GM12878 (cell line): ENCODE measurements around the gene NPC2. TPM values are rescaled to one million over a fixed set of nuclear protein-coding genes. Genes with fewer than 3 reads are reported as not detected.

Experiments used
- ATAC-seq: fragments of 200-7000 bp; cut with Tn5 transposase; 3 replicates; pipeline ENCODE4 v1.9.1; 2020; ENCODE audit warnings: mild to moderate bottlenecking, moderate library complexity
- BruUV-seq: library from RNA; stranded (reverse); fragments of 400-500 nt; replicated peaks from 2 replicates; lab custom pipeline; 2021; lab: Mats Ljungman, UMichigan
- CTCF ChIA-PET: fragments of 300-600 bp; sonication (Branson Sonifier 250); formaldehyde crosslinking; extraction: SDS; loops from one replicate; lab custom pipeline; 2021; ENCODE audit warnings: inconsistent platforms; lab: Yijun Ruan, JAX
- POLR2A ChIA-PET: fragments of 350-600 bp; formaldehyde crosslinking; extraction: SDS; loops from one replicate; lab custom pipeline; 2021; ENCODE audit warnings: inconsistent platforms; lab: Charles Lee
- RAD21 ChIA-PET: fragments of 300-600 bp; sonication (Branson Sonifier 250); formaldehyde crosslinking; loops from one replicate; lab custom pipeline; 2023; ENCODE audit warnings: antibody characterized with exemption; ENCODE audit not compliant: unreplicated experiment; lab: Charles Lee
- SMC1A ChIA-PET: fragments of 300-600 bp; sonication (Branson Sonifier 250); formaldehyde crosslinking; loops from one replicate; lab custom pipeline; 2023; ENCODE audit not compliant: unreplicated experiment, uncharacterized antibody; lab: Charles Lee
- DNase-seq: peaks from one replicate; pipeline ENCODE4 v3.0.0-alpha.2; 2011; ENCODE audit warnings: low read depth, low spot score
- FAIRE-seq: peaks from 3 replicates; lab custom pipeline; 2011; peaks lifted over from hg19 to GRCh38; lab: Jason Lieb, UNC
- H2AFZ ChIP-seq: 2 replicates; pipeline ENCODE4 v1.6.0; 2011; ENCODE audit warnings: low read depth, low read length, control low read depth; ENCODE audit not compliant: control insufficient read depth
- H3K27ac ChIP-seq: 2 replicates; pipeline ENCODE4 v1.5.1; 2011; ENCODE audit warnings: control low read depth; ENCODE audit not compliant: control insufficient read depth, insufficient read depth
- H3K27me3 ChIP-seq, 2 experiments: replicated peaks in 1 of 2; 2 replicates each; pipeline versions ENCODE4 v1.6.0 to v1.6.1; 2011; ENCODE audit warnings: low read length in 1 of 2; ENCODE audit not compliant: control insufficient read depth in 2 of 2, insufficient read depth in 2 of 2
- H3K36me3 ChIP-seq, 2 experiments: 2 replicates each; pipeline ENCODE4 v1.5.1; 2011; ENCODE audit warnings: low read length in 1 of 2; ENCODE audit not compliant: control insufficient read depth in 2 of 2, insufficient read depth in 2 of 2
- H3K4me1 ChIP-seq: 2 replicates; pipeline ENCODE4 v1.6.1; 2011; ENCODE audit warnings: mild to moderate bottlenecking, low read length, moderate library complexity, mixed read lengths; ENCODE audit not compliant: control insufficient read depth, insufficient read depth
- H3K4me2 ChIP-seq: 2 replicates; pipeline ENCODE4 v1.6.0; 2011; ENCODE audit warnings: control low read depth; ENCODE audit not compliant: control insufficient read depth, insufficient read depth
- H3K4me3 ChIP-seq: fragments of 200-600 bp; sonication (generic); 2 replicates; pipeline ENCODE4 v1.5.1; 2016
- H3K79me2 ChIP-seq: 2 replicates; pipeline ENCODE4 v1.6.0; 2011; ENCODE audit warnings: low read length; ENCODE audit not compliant: control insufficient read depth, insufficient read depth
- H3K9ac ChIP-seq: 2 replicates; pipeline ENCODE4 v1.8.0; 2011; ENCODE audit warnings: low read length, control low read depth, mixed read lengths; ENCODE audit not compliant: control insufficient read depth, insufficient read depth
- H3K9me3 ChIP-seq: replicated peaks from 3 replicates; pipeline ENCODE4 v1.5.1; 2011; ENCODE audit warnings: mild to moderate bottlenecking, low read length; ENCODE audit not compliant: control insufficient read depth, insufficient read depth
- H4K20me1 ChIP-seq: 2 replicates; pipeline ENCODE4 v1.6.0; 2011; ENCODE audit not compliant: control insufficient read depth, insufficient read depth
- BHLHE40 ChIP-seq, 2 experiments: fragments of 450-650 bp in 1 of 2; IDR thresholded peaks; 2 replicates each; pipeline ENCODE4 v1.6.1; 2011 to 2017; ENCODE audit warnings: low read depth in 2 of 2, borderline replicate concordance in 1 of 2, improper control_type of control experiment in 1 of 2, low read length in 1 of 2, mild to moderate bottlenecking in 1 of 2
- EZH2 ChIP-seq: IDR thresholded peaks from 2 replicates; pipeline ENCODE4 v1.6.1; 2012; ENCODE audit warnings: low read depth, mild to moderate bottlenecking, control low read depth, inconsistent platforms, low read length, borderline replicate concordance; ENCODE audit not compliant: control insufficient read depth
- FOS ChIP-seq: IDR thresholded peaks from 3 replicates; pipeline ENCODE4 v1.6.1; 2011; ENCODE audit warnings: borderline replicate concordance; ENCODE audit not compliant: insufficient read length; ENCODE audit errors: extremely low read depth
- GABPA ChIP-seq: IDR thresholded peaks from 2 replicates; pipeline ENCODE4 v1.6.1; 2014; ENCODE audit warnings: antibody characterized with exemption, low read depth, mild to moderate bottlenecking, inconsistent platforms
- MEF2B ChIP-seq: fragments of 450-650 bp; IDR thresholded peaks from 2 replicates; pipeline ENCODE4 v1.6.1; 2018; ENCODE audit warnings: mild to moderate bottlenecking, moderate library complexity; ENCODE audit not compliant: partially characterized antibody, poor library complexity, severe bottlenecking
- MTA2 ChIP-seq: fragments of 450-650 bp; IDR thresholded peaks from 2 replicates; pipeline ENCODE4 v1.6.1; 2016; ENCODE audit warnings: low read depth, mild to moderate bottlenecking, moderate library complexity
- MYC ChIP-seq: IDR thresholded peaks from 2 replicates; pipeline ENCODE4 v1.6.1; 2011; ENCODE audit warnings: mild to moderate bottlenecking, low read length, moderate library complexity, inconsistent platforms; ENCODE audit not compliant: insufficient read depth, insufficient replicate concordance, insufficient read length, severe bottlenecking
- NFYB ChIP-seq: IDR thresholded peaks from 2 replicates; pipeline ENCODE4 v1.6.1; 2011; ENCODE audit warnings: low read depth, mild to moderate bottlenecking, low read length, improper control_type of control experiment, moderate library complexity; ENCODE audit not compliant: insufficient read depth
- NR2C2 ChIP-seq: IDR thresholded peaks from 2 replicates; pipeline ENCODE4 v1.6.1; 2011; ENCODE audit warnings: borderline replicate concordance, low read depth; ENCODE audit not compliant: control insufficient read depth, insufficient read length
- SUPT20H ChIP-seq: IDR thresholded peaks from 2 replicates; pipeline ENCODE4 v1.6.1; 2011; ENCODE audit warnings: low read depth, mild to moderate bottlenecking, low read length, moderate library complexity, borderline replicate concordance; ENCODE audit not compliant: control insufficient read depth
- TCF12 ChIP-seq: IDR thresholded peaks from 2 replicates; pipeline ENCODE4 v1.6.1; 2011; ENCODE audit warnings: low read depth, mild to moderate bottlenecking, low read length
- YBX1 ChIP-seq: fragments of 450-650 bp; IDR thresholded peaks from 2 replicates; pipeline ENCODE4 v1.6.1; 2016; ENCODE audit warnings: antibody characterized with exemption
- WGBS: methylation state at CpG from one replicate; pipeline ENCODE4 v1.1.6; 2016; ENCODE audit warnings: low lambda C conversion rate; ENCODE audit not compliant: insufficient replicate concordance, insufficient coverage; ENCODE audit errors: missing lambda C conversion rate; 5-methylcytosine and 5-hydroxymethylcytosine counted together
- in situ Hi-C: fragments of 300-500 bp; cut with MboI; formaldehyde crosslinking; loops from 9 replicates; pipeline ENCODE4 v1.14.3; 2018; ENCODE audit warnings: mixed read lengths
- intact Hi-C: fragments of 100-400 bp; cut with micrococcal nuclease; formaldehyde crosslinking; loops from one replicate; pipeline ENCODE4 v1.14.2; 2022; ENCODE audit not compliant: unreplicated experiment
- polyA plus RNA-seq, 11 experiments: library from polyadenylated mRNA; depleted of rRNA in 4 of 11; unstranded in 6 of 11; stranded (reverse) in 5 of 11; fragments of >200 nt; fragmentation: Nextera tagmentation in 4 of 11; fragmentation: Illumina TruSeq in 1 of 11; extraction: Ambion mirVana in 4 of 11; extraction: Trizol in 1 of 11; gene quantifications; 1 replicate in 1 of 11; 2 replicates in 10 of 11; pipeline versions ENCODE4 v1.2.1 to v1.2.3, GENCODE V29; 2011 to 2016; ENCODE audit warnings: inconsistent platforms in 2 of 11, missing spikeins in 2 of 11, low read depth in 1 of 11
- total RNA-seq, 4 experiments: library from RNA; depleted of rRNA in 3 of 4; stranded (reverse); fragments of >200 nt in 3 of 4; fragmentation: Illumina TruSeq in 1 of 4; extraction: Trizol in 1 of 4; gene quantifications; 2 replicates each; pipeline versions ENCODE4 v1.2.1 to v1.2.3, GENCODE V29; 2013 to 2021
- TF ChIP-seq, protein P1 (sequence below): fragments of 450-650 bp; IDR thresholded peaks from 2 replicates; pipeline ENCODE4 v1.6.1; 2017; ENCODE audit warnings: antibody characterized with exemption, mild to moderate bottlenecking, moderate library complexity
- TF ChIP-seq, protein P2 (sequence below): fragments of 450-650 bp; IDR thresholded peaks from 2 replicates; pipeline ENCODE4 v1.6.1; 2018; ENCODE audit warnings: mild to moderate bottlenecking, low read depth, moderate library complexity; ENCODE audit not compliant: partially characterized antibody
- TF ChIP-seq, protein P3 (sequence below): fragments of 150-350 bp; IDR thresholded peaks from 2 replicates; pipeline ENCODE4 v1.6.1; 2016; ENCODE audit warnings: low read depth, low read length

Gene NPC2
- total and polyA plus RNA-seq, 10 of the 15 experiments (the other 5 are each of a cell fraction or from before 2014, with no cell fraction given): 29.5 to 109 (median 59.1) TPM

DNA sequence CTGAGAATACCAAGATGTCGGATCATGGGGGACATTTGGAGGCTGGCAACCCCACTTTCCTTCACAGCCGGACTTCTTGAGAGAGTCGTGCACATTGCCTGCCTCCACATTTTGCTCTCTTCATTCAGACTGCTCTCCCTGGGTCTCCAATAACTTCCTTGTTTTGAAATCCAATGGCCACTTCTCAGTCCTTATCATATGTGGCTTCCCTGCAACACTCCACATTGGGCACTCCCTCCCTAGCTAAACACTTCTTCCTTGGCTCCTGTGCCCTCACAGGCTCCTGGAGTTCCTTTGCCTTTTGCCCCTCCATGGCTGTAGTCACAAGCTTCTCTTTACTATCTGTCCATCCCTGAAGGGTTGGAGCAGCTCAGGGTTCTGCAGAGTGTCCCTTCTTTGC, 30.1 kb downstream of the NPC2 start:
- intact Hi-C loops (no loop called here), in situ Hi-C loops (no loop called here)
- ATAC-seq (no peak), DNase-seq (no peak), FAIRE-seq (no peak)
- Histone ChIP-seq H3K36me3 (no peaks in the 10 kb centered on the region), H3K4me1 (no peaks in the 10 kb centered on the region), H3K27ac (no peak overlapping the region), H2AFZ (no peak overlapping the region), H3K27me3 (peaks cover 0 to 5% of the 10 kb centered on the region in 2 experiments; a peak in 2 of 4 replicates), H3K79me2 (no peaks in the 10 kb centered on the region), H3K4me3 (no peak overlapping the region), H4K20me1 (no peaks in the 10 kb centered on the region), H3K9me3 (no peaks in the 10 kb centered on the region), H3K9ac (no peak overlapping the region), H3K4me2 (no peak overlapping the region)
- ChIA-PET RAD21 (no interaction called here), SMC1A (no interaction called here), CTCF (no interaction called here), POLR2A (no interaction called here)
- BruUV-seq: no TSS peak
- WGBS: 60% methylated on average over 3 of the region's 3 CpGs
- TF ChIP-seq, protein P1, sequence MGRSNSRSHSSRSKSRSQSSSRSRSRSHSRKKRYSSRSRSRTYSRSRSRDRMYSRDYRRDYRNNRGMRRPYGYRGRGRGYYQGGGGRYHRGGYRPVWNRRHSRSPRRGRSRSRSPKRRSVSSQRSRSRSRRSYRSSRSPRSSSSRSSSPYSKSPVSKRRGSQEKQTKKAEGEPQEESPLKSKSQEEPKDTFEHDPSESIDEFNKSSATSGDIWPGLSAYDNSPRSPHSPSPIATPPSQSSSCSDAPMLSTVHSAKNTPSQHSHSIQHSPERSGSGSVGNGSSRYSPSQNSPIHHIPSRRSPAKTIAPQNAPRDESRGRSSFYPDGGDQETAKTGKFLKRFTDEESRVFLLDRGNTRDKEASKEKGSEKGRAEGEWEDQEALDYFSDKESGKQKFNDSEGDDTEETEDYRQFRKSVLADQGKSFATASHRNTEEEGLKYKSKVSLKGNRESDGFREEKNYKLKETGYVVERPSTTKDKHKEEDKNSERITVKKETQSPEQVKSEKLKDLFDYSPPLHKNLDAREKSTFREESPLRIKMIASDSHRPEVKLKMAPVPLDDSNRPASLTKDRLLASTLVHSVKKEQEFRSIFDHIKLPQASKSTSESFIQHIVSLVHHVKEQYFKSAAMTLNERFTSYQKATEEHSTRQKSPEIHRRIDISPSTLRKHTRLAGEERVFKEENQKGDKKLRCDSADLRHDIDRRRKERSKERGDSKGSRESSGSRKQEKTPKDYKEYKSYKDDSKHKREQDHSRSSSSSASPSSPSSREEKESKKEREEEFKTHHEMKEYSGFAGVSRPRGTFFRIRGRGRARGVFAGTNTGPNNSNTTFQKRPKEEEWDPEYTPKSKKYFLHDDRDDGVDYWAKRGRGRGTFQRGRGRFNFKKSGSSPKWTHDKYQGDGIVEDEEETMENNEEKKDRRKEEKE: no peak
- TF ChIP-seq GABPA (no peak), YBX1 (no peak), BHLHE40 (IDR thresholded peaks at IDR 0.05; ENCODE audit: borderline replicate concordance in 1 of 2, low read depth in 2 of 2, low read length in 1 of 2) (no peak), SUPT20H (no peak), EZH2 (no peak), MEF2B (no peak), TCF12 (no peak), MYC (no peak), NFYB (no peak), MTA2 (no peak), FOS (no peak), NR2C2 (no peak)
- TF ChIP-seq, protein P2, sequence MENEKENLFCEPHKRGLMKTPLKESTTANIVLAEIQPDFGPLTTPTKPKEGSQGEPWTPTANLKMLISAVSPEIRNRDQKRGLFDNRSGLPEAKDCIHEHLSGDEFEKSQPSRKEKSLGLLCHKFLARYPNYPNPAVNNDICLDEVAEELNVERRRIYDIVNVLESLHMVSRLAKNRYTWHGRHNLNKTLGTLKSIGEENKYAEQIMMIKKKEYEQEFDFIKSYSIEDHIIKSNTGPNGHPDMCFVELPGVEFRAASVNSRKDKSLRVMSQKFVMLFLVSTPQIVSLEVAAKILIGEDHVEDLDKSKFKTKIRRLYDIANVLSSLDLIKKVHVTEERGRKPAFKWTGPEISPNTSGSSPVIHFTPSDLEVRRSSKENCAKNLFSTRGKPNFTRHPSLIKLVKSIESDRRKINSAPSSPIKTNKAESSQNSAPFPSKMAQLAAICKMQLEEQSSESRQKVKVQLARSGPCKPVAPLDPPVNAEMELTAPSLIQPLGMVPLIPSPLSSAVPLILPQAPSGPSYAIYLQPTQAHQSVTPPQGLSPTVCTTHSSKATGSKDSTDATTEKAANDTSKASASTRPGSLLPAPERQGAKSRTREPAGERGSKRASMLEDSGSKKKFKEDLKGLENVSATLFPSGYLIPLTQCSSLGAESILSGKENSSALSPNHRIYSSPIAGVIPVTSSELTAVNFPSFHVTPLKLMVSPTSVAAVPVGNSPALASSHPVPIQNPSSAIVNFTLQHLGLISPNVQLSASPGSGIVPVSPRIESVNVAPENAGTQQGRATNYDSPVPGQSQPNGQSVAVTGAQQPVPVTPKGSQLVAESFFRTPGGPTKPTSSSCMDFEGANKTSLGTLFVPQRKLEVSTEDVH: no peak
- TF ChIP-seq, protein P3, sequence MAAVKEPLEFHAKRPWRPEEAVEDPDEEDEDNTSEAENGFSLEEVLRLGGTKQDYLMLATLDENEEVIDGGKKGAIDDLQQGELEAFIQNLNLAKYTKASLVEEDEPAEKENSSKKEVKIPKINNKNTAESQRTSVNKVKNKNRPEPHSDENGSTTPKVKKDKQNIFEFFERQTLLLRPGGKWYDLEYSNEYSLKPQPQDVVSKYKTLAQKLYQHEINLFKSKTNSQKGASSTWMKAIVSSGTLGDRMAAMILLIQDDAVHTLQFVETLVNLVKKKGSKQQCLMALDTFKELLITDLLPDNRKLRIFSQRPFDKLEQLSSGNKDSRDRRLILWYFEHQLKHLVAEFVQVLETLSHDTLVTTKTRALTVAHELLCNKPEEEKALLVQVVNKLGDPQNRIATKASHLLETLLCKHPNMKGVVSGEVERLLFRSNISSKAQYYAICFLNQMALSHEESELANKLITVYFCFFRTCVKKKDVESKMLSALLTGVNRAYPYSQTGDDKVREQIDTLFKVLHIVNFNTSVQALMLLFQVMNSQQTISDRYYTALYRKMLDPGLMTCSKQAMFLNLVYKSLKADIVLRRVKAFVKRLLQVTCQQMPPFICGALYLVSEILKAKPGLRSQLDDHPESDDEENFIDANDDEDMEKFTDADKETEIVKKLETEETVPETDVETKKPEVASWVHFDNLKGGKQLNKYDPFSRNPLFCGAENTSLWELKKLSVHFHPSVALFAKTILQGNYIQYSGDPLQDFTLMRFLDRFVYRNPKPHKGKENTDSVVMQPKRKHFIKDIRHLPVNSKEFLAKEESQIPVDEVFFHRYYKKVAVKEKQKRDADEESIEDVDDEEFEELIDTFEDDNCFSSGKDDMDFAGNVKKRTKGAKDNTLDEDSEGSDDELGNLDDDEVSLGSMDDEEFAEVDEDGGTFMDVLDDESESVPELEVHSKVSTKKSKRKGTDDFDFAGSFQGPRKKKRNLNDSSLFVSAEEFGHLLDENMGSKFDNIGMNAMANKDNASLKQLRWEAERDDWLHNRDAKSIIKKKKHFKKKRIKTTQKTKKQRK: no peak
